ENCODE data around the gene PBX1.

Gene PBX1

GRCh38 chr1:164700683-164701082 is 141.7 kb downstream of the PBX1 start:
- DNase-seq (ENCODE audit: low spot score): no peak
- ChIA-PET CTCF (interaction anchor here (0.7 kb wide), 1 partner anchor 1598 kb away, joined by 7 read pairs; no protein-coding TSS in a partner anchor), POLR2A (ENCODE audit: low non-redundant PET) (no interaction called here)
- TF ChIP-seq, protein P1, sequence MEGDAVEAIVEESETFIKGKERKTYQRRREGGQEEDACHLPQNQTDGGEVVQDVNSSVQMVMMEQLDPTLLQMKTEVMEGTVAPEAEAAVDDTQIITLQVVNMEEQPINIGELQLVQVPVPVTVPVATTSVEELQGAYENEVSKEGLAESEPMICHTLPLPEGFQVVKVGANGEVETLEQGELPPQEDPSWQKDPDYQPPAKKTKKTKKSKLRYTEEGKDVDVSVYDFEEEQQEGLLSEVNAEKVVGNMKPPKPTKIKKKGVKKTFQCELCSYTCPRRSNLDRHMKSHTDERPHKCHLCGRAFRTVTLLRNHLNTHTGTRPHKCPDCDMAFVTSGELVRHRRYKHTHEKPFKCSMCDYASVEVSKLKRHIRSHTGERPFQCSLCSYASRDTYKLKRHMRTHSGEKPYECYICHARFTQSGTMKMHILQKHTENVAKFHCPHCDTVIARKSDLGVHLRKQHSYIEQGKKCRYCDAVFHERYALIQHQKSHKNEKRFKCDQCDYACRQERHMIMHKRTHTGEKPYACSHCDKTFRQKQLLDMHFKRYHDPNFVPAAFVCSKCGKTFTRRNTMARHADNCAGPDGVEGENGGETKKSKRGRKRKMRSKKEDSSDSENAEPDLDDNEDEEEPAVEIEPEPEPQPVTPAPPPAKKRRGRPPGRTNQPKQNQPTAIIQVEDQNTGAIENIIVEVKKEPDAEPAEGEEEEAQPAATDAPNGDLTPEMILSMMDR (conservative IDR thresholded peaks at IDR 0.05; ENCODE audit: low read depth): no peak
- H3K27ac ChIP-seq: no peak overlapping the region

DNA sequence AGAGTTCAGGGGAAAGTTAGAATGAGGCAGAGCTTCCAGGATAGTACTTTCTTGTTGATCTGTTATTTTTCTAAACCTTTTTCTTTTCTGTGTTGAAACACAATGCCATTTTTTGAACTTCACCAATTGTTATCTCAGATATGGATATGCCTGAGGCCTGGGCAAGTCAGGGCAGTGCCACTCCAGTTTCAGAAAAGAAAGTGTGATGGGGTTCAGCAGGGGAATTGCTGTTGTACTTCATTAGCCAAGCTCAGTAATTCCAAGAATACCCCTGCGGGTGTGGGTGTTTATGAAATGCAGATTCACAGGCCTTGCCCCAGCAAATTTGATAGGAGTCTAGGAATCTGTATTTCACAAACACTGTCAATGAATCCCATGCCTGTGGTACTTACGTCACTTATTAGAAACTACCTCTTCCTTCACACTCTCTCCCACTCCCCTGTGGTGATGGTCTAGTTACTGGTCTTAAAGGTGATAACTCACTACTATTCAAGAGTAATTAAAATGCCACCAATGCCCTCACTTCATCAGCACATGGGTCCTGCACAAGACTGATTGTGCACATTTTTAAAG is 142.3 kb downstream of the PBX1 start:
- DNase-seq (ENCODE audit: low spot score): no peak
- CTCF ChIA-PET: interaction anchor here (0.6 to 1.0 kb wide), 3 partner anchors 86 to 1598 kb away, joined by 3 to 7 read pairs (median 5); no protein-coding TSS in a partner anchor
- POLR2A ChIA-PET (ENCODE audit: low non-redundant PET): no interaction called here
- TF ChIP-seq, protein P1 (conservative IDR thresholded peaks at IDR 0.05; ENCODE audit: low read depth): no peak
- H3K27ac ChIP-seq: no peak overlapping the region

DNA sequence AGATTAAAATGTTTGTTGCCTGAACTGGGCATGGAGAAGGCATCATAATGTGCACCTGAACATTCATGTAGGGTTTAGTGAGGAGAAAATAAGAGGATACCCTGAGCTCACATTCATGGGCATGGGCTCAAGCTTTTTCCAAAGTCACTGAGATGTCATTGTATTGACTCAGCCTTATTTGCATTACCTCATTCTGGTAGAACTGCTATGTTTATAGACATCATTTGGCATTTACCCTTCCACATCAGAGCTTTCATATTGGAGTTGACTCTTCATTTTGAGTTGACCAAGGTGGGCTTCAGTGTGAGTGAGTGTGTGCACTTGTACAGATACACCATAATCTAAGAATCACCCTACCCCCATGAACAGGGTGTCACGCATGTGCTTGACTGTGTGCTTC is 143.2 kb downstream of the PBX1 start:
- no peak overlapping the region for H3K27ac ChIP-seq
- ChIA-PET CTCF (no interaction called here), POLR2A (ENCODE audit: low non-redundant PET) (no interaction called here)
- TF ChIP-seq, protein P1 (conservative IDR thresholded peaks at IDR 0.05; ENCODE audit: low read depth): no peak
- DNase-seq (ENCODE audit: low spot score): no peak

- DNase-seq (ENCODE audit: low spot score): no peak
- POLR2A ChIA-PET (ENCODE audit: low non-redundant PET): no interaction called here
- TF ChIP-seq, protein P1 (conservative IDR thresholded peaks at IDR 0.05; ENCODE audit: low read depth): no peak
- CTCF ChIA-PET: no interaction called here
- no peak overlapping the region for H3K27ac ChIP-seq
Measured at GRCh38 chr1:164702664-164703063, 143.7 kb downstream of the PBX1 start.

DNA sequence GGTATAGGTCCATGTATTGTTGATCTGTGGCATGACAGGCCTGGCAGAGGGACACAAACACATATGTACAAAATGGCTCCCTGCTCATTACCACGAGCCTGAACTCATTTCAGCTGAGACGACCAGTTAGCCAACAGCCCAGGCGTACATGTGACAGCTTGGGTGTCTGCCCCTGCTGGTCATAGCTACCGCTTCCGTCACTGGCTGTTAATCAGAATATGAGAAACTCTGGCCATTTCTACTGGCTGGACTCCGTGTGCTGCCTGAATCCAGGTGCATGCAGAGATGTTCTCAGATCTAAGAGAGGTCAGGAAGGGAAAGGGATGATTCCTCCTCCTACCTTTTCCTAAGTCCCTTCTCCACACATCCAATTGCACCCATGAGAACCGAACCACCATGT is 144.5 kb downstream of the PBX1 start:
- POLR2A ChIA-PET (ENCODE audit: low non-redundant PET): no interaction called here
- TF ChIP-seq, protein P1 (conservative IDR thresholded peaks at IDR 0.05; ENCODE audit: low read depth): no peak
- no peak for DNase-seq (ENCODE audit: low spot score)
- CTCF ChIA-PET: interaction anchor here (0.5 kb wide), 1 partner anchor 996 kb away, joined by 3 read pairs; no protein-coding TSS in a partner anchor
- no peak overlapping the region for H3K27ac ChIP-seq

DNA sequence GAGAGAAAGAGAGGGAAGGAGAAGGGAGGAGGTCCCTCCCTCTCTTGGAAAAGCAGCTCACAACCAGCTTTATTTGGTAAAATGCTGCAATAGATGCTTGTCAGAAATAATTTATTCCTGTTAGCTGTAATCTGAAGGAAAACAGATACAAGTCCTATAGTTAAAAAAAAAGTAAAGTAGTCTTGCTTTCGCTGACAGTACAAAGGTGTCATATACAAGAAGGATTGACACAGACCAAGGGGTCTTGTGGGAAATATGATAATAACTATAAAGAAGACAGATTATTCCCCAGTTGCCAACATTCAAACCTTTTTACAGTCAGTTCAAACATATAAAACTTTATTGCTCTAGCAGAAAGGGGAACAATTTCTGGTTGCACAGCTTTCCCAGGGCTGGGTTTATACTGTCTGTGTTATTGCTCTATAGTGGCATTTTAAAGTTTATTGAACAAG is 145.0 kb downstream of the PBX1 start:
- no peak overlapping the region for H3K27ac ChIP-seq
- TF ChIP-seq, protein P1 (conservative IDR thresholded peaks at IDR 0.05; ENCODE audit: low read depth): no peak
- ChIA-PET POLR2A (ENCODE audit: low non-redundant PET) (no interaction called here), CTCF (interaction anchor here (0.5 kb wide), 1 partner anchor 995 kb away, joined by 3 read pairs; no protein-coding TSS in a partner anchor)
- DNase-seq (ENCODE audit: low spot score): no peak
